DMS114 treated with DMSO at 0.1 percent for 48 hours (cell line): Measurements from ENCODE around the gene SMARCA2.

Source experiments
- DNase-seq: peaks from one replicate; lab custom pipeline; 2025; ENCODE audit not compliant: unreplicated experiment; lab: John Stamatoyannopoulos, UW

Gene SMARCA2

DNA sequence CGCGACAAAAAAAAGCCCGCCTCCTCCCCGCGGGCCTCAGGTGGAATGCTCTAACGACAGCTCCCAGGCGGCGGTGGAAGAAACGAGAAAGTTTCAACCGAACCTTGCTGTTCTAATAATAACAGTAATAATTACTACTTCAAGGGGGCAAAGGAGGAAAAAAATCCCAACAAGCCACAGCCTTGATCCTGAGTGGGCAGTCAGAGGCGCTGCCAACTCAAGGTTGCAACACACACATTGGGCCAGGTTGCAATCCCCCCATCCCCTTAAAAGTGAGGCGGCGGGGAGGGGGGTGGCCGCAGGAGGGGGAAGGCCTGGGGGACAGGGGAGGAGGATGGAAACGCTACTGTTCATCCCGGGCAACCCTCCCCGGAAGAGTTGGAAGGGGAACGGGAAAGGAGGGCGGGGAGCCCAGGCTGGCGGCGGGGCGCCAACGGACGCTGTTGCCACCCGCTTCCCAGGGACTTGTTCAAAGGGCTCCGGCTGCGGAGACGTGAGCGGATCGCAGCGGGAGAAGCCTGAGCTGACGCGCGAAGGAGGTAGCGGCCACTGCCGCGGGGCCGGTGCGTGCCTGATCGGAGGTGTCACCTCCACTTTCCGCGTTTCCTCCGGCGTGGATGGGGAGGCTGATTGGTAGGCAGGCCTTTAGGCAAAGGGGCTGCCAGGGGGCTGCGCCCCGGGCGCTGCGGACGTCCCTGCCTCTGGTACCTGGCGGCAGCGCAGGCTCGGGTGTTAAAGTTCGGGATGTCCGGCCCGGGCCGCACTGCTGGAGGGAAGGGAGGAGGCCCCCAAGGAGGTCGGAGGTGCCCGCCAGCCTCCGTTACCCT lies 647 bp downstream of the SMARCA2 start:
- DNase-seq = no peak

DNA sequence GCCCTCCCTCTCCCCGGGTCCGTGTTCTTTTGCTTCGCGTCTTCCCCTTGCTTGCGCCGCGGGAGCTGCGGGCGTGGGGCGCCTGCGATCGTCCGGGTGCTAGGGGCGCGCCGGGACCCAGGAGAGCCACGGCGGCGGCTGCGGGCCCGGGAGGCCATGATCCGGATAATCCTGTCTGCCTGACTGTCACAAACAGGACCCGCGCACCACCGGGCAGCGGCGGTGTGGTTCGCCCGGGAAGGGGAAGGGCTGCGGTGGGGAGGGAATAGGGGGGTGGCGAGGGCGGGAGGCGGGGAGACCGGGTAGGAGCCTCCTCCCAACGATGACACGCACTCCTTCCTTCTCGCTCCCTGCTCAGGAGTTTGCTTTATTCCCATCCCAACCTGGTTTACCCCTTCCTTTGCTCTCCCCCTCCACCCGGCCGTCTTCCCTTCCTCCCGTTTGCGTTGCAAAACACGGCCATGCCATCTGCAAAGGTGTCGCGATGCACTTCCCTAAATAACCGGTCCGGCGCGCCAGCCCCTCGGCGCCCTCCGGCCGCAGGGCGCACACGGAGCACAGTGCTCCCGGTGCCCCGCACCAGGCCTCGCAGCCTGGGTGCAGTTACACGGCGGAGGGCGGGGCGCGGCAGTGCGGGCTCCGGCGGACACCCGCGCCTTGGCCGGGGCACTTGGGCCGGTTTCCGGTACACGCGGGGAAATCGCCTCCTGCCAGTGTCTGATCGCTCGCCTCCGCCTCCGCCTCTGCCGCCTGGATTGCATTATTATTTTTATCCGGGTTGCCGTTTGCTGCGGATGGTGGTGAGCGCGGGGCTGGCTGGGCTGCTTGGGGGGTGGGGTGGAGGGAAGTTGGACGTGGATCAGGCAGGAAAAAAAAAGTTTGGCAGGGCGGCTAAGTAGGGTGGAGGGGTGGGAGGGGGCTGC lies 1.5 kb downstream of the SMARCA2 start:
- DNase-seq = no peak

DNA sequence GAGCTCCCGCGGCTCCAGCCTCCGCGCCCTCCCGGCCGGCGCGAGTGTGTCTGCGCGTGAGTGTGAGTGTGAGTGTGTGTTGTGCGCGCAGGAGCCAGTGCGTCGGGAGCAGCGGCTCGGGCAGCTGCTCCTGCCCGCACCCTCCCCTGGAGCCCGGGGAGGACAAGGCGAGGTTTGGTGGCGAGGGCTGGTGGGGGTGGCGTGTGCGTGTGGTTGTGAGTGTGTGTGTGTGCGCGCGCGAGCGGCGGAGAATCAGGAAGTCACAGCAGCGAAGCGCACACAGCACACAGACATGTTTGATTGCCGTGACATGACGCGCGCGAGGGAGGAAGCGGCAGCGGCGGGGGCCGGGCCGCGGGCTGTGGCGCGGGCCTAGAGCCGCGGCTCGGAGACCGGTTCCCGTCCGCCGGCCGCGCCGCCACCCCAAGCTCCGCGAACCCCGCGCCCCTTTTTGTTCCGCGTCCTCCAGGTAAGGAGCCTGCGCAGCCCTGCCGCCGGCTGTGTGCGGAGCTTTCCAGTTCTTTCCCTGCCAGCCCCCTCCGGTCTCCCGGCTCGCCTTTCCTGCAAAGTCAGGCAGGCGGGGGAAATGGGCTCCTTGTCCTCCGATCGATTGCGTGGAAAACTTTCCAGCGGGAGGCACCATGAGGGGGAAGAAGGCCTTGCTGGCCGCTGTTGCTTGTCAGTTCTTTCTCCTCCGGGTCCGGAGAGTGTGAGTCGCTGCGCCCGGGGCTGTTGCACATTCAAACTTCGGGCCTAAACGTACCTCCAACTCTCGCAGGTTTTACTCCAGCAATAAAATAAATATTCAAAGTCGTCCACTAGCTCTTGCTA lies 2.4 kb downstream of the SMARCA2 start:
- DNase-seq = no peak

DNA sequence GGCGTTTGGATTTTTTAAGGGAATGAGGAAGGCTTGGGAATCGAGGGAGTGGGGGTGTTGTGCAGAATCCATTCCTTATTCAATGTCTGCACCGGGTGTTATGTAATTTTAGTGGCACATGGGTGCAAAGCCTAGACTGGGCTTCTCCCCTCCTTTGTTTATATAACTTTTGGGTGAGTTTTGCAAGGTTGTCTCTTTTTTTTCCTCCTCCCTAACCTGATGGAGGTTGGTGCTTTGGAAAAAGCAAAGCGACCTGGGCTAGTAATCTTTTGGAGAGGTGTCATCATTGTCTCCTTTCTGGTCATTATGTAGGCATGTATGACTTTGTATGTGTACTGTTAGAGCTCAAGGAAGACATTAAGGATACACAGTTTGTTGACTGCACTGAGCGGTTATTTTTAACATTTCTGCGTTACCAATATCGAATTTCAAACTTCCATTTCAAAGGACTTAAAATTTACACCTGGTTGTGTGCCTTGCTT lies 3.1 kb downstream of the SMARCA2 start:
- no peak for DNase-seq

DNA sequence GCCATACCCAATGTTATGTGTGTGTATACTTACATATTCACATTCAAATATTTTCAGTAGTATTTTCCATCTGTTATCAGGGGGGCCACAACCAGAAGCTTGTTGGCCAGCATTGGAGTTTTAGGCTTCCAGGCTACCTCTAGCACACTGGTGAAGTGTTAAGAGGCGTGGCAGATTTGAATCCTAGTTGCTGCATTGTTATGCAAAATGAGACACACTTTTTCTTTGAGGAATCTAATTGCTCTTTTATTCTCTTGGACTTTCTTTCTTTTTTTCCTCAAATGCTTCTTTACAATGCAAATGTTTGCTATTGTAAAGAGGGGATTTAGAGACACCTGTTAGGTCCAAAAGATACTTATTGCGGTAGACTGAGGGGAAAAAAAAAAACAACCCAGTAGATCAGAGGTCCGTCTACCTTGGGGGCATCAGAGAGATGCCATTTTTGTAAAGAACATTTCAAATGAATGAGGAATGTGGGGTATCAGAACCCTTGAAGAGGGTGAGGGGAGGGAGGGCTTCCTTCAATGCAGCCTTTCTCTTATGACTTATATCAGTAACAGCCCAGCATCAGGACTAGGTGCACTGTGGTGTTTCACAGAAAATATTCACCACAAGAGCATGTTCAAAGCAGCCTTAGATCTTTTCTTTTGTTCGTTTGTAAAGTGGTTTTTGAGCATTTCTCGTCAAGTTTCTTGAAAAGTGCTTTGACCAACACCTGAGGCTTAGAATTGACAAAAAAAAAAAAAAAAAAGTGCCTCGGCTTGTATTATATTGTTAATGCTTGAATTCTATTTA lies 3.8 kb downstream of the SMARCA2 start:
- no peak for DNase-seq

DNA sequence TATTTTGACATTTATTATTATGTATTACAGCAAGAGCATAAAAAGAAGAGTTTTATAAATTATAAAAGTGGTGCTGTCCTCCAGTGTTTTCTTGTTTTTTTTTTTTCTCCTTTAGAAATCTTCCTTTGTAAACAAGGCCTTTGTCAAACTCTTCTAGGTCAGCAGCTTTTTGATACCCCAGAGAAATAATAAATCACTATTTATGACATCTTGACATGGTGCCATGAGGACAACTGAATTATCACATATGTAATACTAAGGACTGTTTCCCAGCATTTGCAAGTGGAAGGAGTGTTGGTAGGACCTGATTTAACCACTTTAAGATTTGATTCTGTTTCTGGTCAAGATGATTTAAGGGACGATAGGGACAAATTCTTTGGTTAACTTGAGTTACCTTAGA lies 4.6 kb downstream of the SMARCA2 start:
- DNase-seq = no peak

DNA sequence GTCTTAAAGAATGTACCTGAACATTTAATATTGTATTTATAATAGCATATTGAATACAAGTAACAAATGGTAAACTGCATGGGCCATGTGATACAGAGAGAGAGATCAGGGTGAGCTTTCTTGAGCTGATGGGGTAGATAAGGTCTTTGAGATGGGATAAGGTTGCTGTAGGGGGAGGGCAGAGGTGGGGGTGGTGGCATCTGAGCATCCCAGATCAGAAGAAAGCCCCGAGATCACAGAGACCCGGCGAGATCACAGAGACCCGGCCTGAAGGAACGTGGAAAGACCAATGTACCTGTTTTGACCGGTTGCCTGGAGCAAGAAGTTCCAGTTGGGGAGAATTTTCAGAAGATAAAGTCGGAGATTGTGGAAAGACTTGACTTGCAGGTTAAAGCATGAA lies 6.6 kb downstream of the SMARCA2 start:
- no peak for DNase-seq

DNA sequence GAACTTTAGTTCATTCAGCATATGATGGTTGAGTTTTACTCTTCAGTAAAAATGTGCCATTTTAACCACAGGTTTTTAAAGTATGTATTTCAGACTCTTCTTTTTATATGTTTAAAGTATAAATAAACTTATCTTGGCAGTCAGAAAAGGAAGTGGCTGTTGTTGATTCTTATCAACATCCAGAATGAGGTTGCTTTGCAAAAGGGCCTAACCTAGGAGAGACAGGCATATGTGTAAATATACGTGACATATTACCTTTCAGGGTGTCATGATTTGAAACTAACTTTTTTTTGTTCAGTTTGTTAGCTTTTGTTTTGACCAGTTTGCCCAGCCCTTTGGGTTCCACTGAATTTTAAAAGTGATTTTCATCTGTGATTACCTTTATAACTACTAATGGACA lies 7.4 kb downstream of the SMARCA2 start:
- no peak for DNase-seq

DNA sequence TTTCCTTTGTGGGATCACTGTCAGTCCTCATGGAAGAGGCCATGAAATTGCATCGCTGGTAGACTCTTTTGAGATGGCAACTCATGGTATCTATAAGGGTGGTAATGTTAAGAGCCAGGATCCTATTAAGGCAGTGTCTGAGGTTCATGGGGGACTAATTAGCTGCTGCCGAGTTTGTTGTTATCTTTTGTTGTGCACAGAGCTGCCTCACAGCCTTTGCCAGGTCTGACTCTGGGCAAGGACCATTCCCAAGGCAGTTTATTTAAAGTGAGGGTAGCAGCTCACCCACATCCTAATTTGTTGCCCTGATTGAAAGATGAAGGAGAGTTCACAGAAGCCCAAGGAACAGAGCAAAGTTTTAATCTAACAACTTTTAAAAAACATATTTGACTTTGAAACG lies 7.9 kb downstream of the SMARCA2 start:
- no peak for DNase-seq

DNA sequence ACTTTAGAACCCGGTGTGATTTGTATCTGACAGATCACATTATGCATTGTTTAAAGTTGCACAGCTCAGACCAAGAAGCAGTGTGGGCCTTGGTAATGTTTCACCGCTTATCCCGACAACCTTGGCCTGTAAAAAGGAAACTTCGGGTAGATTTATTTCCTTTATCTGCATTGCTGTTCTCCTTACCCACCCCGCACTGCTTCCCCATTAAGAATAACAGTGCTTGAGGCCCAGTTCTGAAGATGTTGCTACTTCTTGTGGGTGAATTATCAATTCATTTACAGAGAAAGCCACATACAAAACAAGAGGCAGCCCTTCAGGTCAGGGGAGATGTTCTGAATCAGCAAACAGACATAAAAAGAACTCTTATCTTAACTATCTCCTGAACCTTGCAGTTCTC lies 8.4 kb downstream of the SMARCA2 start:
- DNase-seq = no peak

DNA sequence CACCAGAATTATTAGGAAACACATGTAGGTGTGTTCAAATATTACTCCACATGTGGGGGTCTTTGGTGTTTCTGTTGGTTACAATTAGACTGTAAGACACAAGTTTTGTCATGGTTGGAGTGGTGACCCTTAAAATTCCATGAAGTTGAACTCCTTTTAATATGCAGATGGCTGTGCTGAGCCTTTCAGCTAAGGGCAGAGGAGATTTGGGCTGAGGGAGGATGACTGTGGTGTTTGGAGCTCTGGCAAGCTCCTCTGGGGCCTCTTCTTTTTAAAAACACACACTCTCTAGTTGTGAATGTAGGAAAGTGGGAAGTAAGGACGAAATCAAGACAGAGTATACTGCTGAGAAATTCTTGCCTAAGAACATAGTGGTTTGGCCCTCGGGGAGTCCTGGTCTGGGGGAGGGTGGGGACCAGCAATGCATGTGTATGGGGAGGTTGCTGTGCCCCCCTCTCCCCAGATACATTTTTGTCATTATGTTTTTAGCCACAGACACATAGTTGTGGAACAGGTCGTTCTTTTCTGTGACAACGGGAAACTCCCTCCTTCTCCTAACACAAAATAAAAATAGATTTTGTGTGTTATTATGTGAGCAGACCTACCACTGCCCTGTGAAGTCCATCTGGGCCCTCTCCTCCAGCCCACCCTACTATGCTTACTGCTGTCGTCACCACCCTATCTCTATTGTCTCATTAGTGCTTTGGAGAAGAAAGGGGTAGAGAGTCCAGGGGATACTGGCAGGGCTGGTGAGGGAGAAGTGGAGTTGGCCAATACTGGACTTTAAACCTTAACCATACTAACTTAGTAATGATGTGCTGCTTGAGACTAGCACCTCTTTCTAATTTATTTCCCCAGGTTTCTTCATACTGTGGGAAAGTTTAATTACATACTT lies 10.0 kb downstream of the SMARCA2 start:
- DNase-seq = no peak

DNA sequence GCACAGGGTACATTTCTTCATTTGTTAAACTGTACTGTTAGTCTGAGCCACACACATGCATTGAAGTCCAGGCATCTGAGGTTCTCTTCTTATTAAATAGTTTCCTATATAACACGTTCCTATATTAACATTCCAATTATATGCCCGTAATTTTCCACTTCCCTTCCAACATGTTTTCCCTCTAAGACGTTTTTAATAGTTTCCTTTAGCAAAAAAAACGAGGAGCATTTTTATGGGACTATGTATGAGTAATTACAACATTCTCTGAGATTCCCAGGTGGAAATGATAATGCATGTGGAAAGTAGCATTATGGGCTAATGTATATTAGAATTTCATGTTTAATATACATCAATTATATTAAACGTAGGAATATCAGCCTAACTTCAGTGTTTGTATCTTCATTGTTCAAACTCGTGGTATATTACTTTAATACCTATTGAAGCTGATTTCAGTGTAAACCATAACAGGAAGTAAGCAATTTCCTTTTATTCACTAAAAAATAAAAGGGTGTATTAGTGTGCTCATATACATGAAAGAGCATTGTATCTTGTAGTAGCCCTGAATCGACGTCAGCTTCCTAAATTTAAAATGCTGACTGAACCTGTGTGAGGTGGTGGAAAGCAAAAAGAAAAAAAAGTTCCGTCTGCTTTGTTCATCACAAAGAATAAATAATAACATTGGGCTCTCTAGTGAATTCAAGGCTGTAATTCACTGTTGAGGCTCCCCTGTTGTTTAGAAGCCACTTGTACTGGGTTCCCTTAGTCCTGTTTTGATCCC lies 11.3 kb downstream of the SMARCA2 start:
- DNase-seq = no peak

DNA sequence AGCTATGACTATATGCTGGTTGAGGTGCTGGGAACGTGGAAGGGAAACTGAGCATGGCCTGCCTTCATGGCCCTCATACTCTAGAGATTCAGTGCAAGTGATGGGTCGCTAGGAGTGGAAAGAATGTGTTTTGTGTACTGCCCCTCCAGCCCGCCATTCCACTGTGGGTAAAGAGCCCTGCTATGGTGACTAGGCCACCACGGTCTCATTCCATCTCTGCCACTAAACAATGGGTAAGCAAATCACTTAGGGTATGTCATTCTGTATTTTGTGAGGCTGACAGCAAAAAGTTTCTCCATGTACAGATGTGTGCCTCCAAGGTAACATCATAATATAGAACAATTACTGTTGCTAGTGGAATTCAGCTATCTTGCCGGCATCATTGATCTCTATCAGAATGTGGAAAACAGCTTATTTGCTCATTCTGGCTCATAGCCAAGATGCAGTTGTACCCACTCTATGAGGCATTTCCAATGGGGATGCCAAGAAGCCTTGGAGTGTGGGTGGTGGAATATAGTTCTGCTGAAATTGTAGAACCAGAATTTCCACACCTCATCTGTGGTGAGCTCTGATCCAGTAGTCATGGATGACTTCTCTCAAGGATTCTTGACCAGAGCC lies 12.5 kb downstream of the SMARCA2 start:
- DNase-seq = no peak

DNA sequence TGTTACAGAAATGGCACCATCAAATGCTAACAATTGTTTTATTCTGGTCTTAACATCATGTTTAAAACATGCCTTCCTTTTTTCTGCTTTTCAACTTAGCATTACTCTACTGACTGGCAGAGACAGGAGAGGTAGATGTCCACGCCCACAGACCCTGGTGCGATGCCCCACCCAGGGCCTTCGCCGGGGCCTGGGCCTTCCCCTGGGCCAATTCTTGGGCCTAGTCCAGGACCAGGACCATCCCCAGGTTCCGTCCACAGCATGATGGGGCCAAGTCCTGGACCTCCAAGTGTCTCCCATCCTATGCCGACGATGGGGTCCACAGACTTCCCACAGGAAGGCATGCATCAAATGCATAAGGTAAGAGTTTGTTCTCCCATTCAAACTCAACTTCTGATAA lies 13.7 kb downstream of the SMARCA2 start:
- DNase-seq = no peak

DNA sequence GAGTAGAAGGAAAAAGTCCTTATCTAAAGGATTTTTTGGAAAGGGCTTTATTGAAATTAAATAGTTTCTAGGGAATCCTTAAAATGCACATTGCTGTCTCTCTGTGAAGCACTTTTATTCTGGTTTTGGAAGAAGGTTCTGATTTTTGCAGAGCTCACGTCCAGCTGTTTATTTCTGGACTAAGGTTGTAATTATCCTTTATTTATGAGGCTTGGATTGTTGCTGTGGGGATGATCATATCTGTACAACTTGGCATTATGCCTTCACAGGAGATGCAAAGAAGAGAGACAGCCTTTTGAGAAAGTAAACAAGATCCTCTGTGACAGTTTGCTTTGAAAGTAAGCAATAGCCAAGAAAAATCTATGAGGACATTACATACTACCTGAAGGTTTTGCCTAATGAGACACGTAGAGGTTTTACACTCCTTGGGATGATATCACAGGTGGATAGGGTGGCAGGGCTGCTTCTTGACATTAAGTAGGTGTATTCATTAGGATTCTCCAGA lies 14.6 kb downstream of the SMARCA2 start:
- DNase-seq = no peak

DNA sequence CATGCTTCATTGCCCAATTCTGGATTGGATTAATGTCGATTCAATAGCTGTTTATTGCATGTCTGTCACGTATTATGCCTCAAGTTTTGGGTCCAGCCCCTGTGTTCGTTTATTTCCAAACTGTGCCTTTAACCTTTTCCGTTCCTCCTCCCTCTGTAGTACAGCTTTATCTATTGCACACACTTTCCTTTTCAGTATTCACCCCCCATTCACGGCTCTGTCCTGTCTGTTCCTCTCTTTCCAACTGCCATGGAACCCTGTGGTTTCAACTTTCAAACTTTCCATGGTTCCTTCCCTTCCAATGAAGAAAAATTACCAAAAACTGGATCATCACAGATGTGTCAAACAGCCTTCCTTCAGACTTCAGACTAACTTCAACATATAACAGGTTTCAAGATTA lies 17.1 kb downstream of the SMARCA2 start:
- DNase-seq = no peak

DNA sequence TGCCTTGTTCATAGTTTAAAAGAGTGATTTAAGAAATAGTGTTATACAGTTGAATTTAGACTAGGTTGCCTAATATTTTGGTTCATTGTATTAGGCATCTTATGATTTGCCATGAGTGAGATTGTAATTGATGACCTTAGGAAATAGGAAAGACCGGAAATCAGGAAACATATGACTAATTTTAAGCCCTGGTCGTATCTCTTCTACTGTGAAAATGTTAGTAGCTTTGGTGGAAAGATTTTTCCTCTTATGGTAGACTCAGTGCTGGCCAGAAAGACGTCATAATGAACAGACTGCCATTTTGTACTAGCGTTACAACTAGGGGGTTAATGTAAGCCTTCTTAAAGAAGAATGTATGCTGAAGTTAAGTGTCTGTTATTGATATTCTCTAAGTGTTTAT lies 21.7 kb downstream of the SMARCA2 start:
- DNase-seq = no peak
